ENCODE results near the gene BMPR1B.
A peak's percentile ranks its signal among the peaks of the same experiment; 100 is the strongest.

The BMPR1B gene

GRCh38 chr4:95178938-95179337 lies 421.2 kb downstream of the BMPR1B start:
- in situ Hi-C loops (cut with HindIII; ENCODE audit: low pct_ligation_motif_present, low sequenced_read_pairs): no loop called here
- Histone ChIP-seq H3K36me3 (replicated peaks) (no peaks in the 10 kb centered on the region), H3K27ac (no peak overlapping the region), H3K4me3 (ENCODE audit: low read depth, low read length) (no peak overlapping the region), H3K27me3 (replicated peaks) (no peaks in the 10 kb centered on the region)
- DNase-seq: no peak
- TF ChIP-seq, protein P1, sequence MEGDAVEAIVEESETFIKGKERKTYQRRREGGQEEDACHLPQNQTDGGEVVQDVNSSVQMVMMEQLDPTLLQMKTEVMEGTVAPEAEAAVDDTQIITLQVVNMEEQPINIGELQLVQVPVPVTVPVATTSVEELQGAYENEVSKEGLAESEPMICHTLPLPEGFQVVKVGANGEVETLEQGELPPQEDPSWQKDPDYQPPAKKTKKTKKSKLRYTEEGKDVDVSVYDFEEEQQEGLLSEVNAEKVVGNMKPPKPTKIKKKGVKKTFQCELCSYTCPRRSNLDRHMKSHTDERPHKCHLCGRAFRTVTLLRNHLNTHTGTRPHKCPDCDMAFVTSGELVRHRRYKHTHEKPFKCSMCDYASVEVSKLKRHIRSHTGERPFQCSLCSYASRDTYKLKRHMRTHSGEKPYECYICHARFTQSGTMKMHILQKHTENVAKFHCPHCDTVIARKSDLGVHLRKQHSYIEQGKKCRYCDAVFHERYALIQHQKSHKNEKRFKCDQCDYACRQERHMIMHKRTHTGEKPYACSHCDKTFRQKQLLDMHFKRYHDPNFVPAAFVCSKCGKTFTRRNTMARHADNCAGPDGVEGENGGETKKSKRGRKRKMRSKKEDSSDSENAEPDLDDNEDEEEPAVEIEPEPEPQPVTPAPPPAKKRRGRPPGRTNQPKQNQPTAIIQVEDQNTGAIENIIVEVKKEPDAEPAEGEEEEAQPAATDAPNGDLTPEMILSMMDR (IDR thresholded peaks at IDR 0.05; ENCODE audit: low read depth, low read length, missing control alignments): no peak

- no peaks in the 10 kb centered on the region for H3K27me3 ChIP-seq (replicated peaks)
- in situ Hi-C loops (cut with HindIII; ENCODE audit: low pct_ligation_motif_present, low sequenced_read_pairs): no loop called here
- no peak for DNase-seq
- H3K27ac ChIP-seq: peak overlapping the region; percentile 36
- no peaks in the 10 kb centered on the region for H3K36me3 ChIP-seq (replicated peaks)
- no peak overlapping the region for H3K4me3 ChIP-seq (ENCODE audit: low read depth, low read length)
- TF ChIP-seq, protein P1 (IDR thresholded peaks at IDR 0.05; ENCODE audit: low read depth, low read length, missing control alignments): no peak
These were observed 422.9 kb downstream of the BMPR1B start for GRCh38 chr4:95180531-95181242.

DNA sequence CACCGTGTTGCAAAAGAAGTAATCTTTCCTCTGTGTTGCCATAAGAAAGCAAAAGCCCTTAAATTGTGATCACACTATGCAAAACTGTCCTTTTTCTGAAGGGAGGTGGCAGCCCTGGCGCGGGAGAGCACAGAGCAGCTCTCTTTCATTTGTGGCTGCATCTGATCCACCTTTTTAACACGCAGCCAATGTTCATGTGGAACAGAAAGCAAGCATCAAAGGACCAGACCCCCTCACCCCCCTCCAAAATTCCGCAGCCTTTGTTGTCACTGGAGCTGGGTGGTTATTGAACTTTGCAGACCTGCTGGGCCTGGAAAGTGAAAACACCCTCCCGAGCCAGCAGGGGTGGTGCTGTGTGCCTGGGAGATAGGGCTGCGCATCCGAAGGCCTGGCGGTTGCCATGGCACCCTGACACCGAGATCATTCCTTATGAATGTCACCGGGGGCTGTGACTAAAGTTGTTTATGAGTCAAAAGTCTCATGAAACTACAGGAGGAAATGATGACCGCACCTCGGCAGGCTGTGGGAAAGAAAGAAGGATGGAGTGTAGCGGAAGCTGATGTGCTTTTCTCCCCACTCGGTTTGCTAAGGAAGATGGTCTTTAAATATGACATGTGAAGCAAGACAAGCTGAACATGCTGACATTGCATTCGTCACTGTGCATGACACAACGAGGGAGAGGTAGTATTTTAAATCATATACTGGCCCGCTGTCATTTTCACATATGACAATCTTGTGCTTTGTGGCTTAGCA lies 423.7 kb downstream of the BMPR1B start:
- TF ChIP-seq, protein P1 (IDR thresholded peaks at IDR 0.05; ENCODE audit: low read depth, low read length, missing control alignments): peak; percentile 66
- no peaks in the 10 kb centered on the region for H3K36me3 ChIP-seq (replicated peaks)
- in situ Hi-C loops (cut with HindIII; ENCODE audit: low pct_ligation_motif_present, low sequenced_read_pairs): no loop called here

GRCh38 chr4:95181996-95182306 lies 424.2 kb downstream of the BMPR1B start:
- H3K4me3 ChIP-seq (ENCODE audit: low read depth, low read length): no peak overlapping the region
- DNase-seq: no peak
- no peaks in the 10 kb centered on the region for H3K27me3 ChIP-seq (replicated peaks)
- TF ChIP-seq, protein P1 (IDR thresholded peaks at IDR 0.05; ENCODE audit: low read depth, low read length, missing control alignments): no peak
- no peaks in the 10 kb centered on the region for H3K36me3 ChIP-seq (replicated peaks)
- in situ Hi-C loops (cut with HindIII; ENCODE audit: low pct_ligation_motif_present, low sequenced_read_pairs): no loop called here
- H3K27ac ChIP-seq: peak overlapping the region; percentile 53

More for the DNA sequence above, 423.7 kb downstream of the BMPR1B start:
- DNase-seq: peak; percentile 94
- peak overlapping the region; percentile 53 for H3K27ac ChIP-seq
- H3K4me3 ChIP-seq (ENCODE audit: low read depth, low read length): no peak overlapping the region
- H3K27me3 ChIP-seq (replicated peaks): no peaks in the 10 kb centered on the region

GRCh38 chr4:95183656-95184408 lies 426.1 kb downstream of the BMPR1B start:
- Histone ChIP-seq H3K4me3 (ENCODE audit: low read depth, low read length) (no peak overlapping the region), H3K36me3 (replicated peaks) (no peaks in the 10 kb centered on the region), H3K27ac (no peak overlapping the region), H3K27me3 (replicated peaks) (no peaks in the 10 kb centered on the region)
- no peak for DNase-seq
- in situ Hi-C loops (cut with HindIII; ENCODE audit: low pct_ligation_motif_present, low sequenced_read_pairs): no loop called here
- TF ChIP-seq, protein P1 (IDR thresholded peaks at IDR 0.05; ENCODE audit: low read depth, low read length, missing control alignments): no peak

Data from brain microvascular endothelial cell (primary cell).